Measurements from ENCODE around the gene SMPDL3B.

DNA sequence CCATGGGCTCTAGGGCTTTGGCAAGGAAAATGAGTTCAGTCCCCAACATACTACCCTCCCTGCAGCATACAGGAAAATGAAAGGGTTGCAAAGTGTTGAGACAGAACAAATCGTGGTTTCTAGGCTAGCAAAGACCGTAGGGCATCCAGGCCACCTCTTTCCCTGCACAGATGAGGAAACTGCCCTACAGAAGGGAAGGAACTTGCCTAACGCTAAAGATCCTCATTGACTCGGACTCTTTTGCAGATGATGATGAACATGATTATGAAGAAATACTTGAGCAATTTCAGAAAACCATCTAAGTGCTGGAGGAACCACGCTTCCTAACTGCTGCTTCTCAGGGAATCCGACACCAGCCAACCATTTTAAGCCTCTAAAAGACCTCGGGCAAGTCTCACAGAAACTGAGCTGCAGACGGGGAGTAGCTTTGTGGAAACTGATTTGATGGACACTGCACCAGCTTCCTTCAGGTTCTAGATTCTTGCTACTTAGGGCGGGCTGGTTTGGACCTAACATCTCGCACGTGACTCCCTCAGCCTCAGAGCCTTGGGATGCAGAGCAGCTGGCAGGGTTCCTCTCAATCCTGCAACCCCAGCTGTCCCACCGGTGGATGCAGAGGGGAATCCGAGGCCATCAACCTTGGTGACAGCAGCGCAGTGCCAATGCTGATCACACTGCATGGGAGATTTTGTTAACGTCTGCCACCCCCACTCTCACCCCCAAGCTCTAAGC, 49.0 kb upstream of the SMPDL3B start:
- no peak for TF ChIP-seq ESRRA (CRISPR knock-in tag; IDR thresholded peaks at IDR 0.05; ENCODE audit: borderline replicate concordance)
- no peak for TF ChIP-seq ZNF138 (CRISPR knock-in tag; conservative IDR thresholded peaks at IDR 0.05)
- TF ChIP-seq, protein P1, sequence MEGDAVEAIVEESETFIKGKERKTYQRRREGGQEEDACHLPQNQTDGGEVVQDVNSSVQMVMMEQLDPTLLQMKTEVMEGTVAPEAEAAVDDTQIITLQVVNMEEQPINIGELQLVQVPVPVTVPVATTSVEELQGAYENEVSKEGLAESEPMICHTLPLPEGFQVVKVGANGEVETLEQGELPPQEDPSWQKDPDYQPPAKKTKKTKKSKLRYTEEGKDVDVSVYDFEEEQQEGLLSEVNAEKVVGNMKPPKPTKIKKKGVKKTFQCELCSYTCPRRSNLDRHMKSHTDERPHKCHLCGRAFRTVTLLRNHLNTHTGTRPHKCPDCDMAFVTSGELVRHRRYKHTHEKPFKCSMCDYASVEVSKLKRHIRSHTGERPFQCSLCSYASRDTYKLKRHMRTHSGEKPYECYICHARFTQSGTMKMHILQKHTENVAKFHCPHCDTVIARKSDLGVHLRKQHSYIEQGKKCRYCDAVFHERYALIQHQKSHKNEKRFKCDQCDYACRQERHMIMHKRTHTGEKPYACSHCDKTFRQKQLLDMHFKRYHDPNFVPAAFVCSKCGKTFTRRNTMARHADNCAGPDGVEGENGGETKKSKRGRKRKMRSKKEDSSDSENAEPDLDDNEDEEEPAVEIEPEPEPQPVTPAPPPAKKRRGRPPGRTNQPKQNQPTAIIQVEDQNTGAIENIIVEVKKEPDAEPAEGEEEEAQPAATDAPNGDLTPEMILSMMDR (IDR thresholded peaks at IDR 0.05), result no peak
- TF ChIP-seq, protein P2, sequence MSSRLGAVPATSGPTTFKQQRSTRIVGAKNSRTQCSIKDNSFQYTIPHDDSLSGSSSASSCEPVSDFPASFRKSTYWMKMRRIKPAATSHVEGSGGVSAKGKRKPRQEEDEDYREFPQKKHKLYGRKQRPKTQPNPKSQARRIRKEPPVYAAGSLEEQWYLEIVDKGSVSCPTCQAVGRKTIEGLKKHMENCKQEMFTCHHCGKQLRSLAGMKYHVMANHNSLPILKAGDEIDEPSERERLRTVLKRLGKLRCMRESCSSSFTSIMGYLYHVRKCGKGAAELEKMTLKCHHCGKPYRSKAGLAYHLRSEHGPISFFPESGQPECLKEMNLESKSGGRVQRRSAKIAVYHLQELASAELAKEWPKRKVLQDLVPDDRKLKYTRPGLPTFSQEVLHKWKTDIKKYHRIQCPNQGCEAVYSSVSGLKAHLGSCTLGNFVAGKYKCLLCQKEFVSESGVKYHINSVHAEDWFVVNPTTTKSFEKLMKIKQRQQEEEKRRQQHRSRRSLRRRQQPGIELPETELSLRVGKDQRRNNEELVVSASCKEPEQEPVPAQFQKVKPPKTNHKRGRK (CRISPR knock-in tag; IDR thresholded peaks at IDR 0.05; ENCODE audit: borderline replicate concordance), result no peak
- TF ChIP-seq NR3C1 (CRISPR knock-in tag; conservative IDR thresholded peaks at IDR 0.05; ENCODE audit: low read depth), result no peak
- TF ChIP-seq, protein P3, sequence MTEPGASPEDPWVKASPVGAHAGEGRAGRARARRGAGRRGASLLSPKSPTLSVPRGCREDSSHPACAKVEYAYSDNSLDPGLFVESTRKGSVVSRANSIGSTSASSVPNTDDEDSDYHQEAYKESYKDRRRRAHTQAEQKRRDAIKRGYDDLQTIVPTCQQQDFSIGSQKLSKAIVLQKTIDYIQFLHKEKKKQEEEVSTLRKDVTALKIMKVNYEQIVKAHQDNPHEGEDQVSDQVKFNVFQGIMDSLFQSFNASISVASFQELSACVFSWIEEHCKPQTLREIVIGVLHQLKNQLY (CRISPR knock-in tag; IDR thresholded peaks at IDR 0.05), result no peak
- no peak for TF ChIP-seq FOXK1 (CRISPR knock-in tag; IDR thresholded peaks at IDR 0.05)
- no peak for TF ChIP-seq MXD4 (CRISPR knock-in tag; IDR thresholded peaks at IDR 0.05; ENCODE audit: borderline replicate concordance)
